ENCODE data around the gene PITPNC1.

DNA sequence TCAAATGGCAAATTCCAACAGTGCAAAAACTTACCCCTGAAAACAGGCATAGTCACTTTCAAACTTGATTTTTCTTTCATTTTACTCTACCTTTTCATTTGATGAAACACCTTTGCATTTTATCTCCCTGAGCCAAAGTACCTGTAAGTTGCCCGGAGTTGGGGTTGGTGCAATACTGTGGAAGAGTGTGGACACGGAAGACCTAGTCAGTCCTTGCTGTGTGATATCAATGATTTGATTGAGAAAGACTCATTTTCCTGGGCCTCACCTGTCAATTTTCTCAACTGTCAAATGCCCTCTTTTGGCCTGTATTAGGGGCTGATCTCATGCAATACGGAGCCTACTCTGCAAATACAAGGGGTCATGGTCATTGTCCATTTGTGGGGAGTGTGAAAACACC is 22.6 kb downstream of the PITPNC1 start:
- TF ChIP-seq, protein P1, sequence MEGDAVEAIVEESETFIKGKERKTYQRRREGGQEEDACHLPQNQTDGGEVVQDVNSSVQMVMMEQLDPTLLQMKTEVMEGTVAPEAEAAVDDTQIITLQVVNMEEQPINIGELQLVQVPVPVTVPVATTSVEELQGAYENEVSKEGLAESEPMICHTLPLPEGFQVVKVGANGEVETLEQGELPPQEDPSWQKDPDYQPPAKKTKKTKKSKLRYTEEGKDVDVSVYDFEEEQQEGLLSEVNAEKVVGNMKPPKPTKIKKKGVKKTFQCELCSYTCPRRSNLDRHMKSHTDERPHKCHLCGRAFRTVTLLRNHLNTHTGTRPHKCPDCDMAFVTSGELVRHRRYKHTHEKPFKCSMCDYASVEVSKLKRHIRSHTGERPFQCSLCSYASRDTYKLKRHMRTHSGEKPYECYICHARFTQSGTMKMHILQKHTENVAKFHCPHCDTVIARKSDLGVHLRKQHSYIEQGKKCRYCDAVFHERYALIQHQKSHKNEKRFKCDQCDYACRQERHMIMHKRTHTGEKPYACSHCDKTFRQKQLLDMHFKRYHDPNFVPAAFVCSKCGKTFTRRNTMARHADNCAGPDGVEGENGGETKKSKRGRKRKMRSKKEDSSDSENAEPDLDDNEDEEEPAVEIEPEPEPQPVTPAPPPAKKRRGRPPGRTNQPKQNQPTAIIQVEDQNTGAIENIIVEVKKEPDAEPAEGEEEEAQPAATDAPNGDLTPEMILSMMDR (IDR thresholded peaks at IDR 0.05 in 4 of 5, conservative IDR thresholded peaks at IDR 0.05 in 1 of 5), result no peak
- no peak for TF ChIP-seq POLR2A (IDR thresholded peaks at IDR 0.05)

All from gastrocnemius medialis (tissue), 4 donors.